ENCODE data around the gene FHL2.

- TF ChIP-seq CTCF (IDR thresholded peaks at IDR 0.05), result no peak
- no peak for TF ChIP-seq POLR2A (IDR thresholded peaks at IDR 0.05)
Observed at GRCh38 chr2:105378921-105379383, 19.9 kb downstream of the FHL2 start.

Measured in Peyer's patch (tissue), 4 donors.